ENCODE results near the gene FBLN7.

DNA sequence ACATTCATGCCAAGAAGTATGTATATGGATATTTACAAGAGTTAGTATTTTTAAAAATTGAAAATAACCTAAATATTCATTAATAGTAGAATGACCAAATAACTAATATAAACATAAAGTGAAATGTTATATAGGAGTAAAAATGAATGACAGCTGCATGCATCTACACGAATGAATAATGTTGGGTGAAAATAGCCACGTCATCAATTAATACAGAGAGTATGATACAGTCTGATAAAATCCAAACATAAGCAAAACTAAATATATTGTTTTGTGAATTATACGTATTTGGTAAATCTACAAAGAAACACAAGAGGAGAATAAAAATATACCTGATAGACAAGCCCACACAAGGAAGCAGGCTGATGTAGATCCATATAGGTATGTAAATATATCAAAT, 92.2 kb downstream of the FBLN7 start:
- TF ChIP-seq SIN3A (IDR thresholded peaks at IDR 0.05; ENCODE audit: borderline replicate concordance, insufficient read depth, low read length) (no peak), POLR2AphosphoS5 (IDR thresholded peaks at IDR 0.05; ENCODE audit: low read depth, low read length) (no peak)
